Endometrial microvascular endothelial cells (primary cell): Measurements from ENCODE around the gene OSMR. TPM values are rescaled to one million over a fixed set of nuclear protein-coding genes. Genes with fewer than 3 reads are reported as not detected.

Source experiments
- in situ Hi-C: cut with HindIII; loops from 2 replicates; pipeline ENCODE4 v1.10.0; 2017; ENCODE audit warnings: low sequenced_read_pairs, low pct_unique_long_range_greater_than_20kb; ENCODE audit errors: inconsistent ontology term
- total RNA-seq: library from RNA; depleted of rRNA; stranded (reverse); fragments of >200 nt; gene quantifications from one replicate; pipeline ENCODE4 v1.2.3, GENCODE V29; 2015; ENCODE audit errors: inconsistent ontology term

The OSMR gene
- total RNA-seq: 12.1 TPM

DNA sequence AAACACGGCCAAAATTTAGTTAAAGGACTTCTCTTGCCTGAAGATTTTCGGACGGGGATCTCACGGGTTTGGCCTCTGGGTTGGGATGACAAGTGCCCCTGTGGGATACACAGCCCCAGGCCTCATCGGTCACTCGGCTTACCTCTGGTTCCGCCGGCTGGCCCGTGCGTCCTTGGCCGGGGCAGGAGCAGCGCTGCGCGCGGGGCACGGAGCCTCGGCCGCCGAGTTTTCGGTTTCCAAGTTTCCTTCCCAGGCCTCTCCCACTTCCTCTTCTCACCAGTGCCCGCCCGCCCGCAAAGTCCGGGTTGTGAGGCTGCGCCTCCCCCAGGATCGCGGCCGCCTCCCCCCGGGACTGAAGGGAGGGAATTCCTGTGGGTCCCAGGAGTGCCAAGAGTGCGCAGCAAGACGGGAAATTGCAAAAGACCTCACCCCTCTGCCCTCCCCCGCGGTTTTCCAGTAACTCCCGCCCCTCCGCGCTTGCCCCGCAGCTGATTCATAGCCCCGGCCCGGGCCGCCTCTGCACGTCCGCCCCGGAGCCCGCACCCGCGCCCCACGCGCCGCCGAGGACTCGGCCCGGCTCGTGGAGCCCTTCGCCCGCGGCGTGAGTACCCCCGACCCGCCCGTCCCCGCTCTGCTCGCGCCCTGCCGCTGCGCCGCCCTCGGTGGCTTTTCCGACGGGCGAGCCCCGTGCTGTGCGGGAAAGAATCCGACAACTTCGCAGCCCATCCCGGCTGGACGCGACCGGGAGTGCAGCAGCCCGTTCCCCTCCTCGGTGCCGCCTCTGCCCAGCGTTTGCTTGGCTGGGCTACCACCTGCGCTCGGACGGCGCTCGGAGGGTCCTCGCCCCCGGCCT, at the start of gene OSMR:
TSS of gene OSMR (plus strand) at position 487 of the 853 bp plus-strand sequence. CDS start 23,033 bp downstream, outside the sequence.
- in situ Hi-C loops: no loop called here

DNA sequence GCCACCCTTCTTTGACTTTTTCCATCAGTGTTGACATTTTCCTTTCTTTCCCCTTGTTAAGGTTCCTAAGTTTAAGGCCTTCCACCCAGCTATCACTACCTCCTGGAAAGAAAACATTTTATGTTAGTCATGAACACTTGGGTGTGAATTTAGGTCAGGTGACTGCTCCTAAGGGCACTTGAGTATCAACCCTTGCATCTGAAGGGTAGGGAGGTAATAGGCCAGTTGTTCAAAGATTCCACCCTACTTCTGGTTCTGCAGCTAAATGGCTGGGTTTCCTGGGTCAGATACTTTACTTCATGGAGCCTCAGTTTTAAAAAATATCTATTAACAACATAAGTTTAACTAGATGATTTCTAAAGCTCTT, 49.1 kb upstream of the OSMR start:
- in situ Hi-C loops: no loop called here

DNA sequence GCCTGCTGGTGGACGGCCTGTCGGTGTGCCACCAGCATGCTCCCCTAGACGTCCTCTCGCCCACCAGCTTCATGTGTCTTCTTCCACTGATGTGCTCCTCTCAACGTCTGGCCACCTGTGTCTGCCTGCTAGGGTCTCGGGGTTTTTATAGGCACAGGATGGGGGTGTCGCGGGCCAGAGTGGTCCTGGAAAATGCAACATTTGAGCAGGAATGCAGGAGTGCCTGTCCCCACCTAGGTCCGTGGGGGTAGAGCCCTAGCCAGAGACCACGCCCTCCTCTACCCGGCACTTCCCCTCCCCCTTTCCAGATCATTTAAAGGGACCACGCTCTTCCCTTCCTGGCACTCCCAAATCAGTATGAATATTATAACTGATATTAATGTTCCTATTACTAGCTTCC, 48.0 kb upstream of the OSMR start:
- in situ Hi-C loops: no loop called here

DNA sequence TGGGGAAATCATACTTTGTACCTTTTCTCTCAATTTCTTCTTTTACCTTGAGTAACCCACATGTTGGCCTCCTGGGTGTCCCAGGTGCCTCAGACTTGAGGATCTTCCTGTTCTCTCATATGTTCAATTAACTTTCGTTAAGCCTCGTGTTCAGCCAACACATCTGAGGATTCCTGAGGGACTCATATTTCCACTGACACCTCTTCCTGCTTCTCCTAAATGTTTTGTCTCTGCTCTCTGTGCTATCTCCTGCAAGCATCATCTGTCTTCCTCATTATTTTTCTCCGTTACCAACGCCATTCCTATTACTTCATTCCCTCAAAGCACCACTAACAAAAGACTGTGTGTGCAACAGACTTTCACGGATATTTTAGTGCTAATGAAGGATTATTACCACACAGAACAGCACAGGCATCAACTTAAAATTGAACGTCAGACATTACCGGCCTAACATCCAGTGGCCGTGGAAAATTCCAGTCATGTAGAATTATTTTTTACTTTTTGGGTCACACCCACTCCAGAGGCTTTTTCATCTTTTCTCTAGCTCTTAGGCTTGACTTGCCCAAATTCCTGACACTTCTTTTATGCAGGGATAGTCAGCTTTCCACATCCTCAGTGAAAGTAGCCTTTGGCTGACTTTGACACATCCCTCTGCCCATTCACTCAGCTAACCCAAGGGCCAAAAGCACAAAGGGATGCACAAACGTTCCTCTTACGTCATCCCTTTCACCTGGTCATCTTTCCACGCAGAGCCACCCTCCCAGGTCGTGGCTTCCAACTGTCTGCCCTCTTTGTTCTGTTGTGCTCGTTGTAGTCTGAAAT, 46.0 kb upstream of the OSMR start:
- in situ Hi-C loops: loop anchor here (10.0 kb wide), 1 partner anchor 365 kb away; no protein-coding TSS in a partner anchor

DNA sequence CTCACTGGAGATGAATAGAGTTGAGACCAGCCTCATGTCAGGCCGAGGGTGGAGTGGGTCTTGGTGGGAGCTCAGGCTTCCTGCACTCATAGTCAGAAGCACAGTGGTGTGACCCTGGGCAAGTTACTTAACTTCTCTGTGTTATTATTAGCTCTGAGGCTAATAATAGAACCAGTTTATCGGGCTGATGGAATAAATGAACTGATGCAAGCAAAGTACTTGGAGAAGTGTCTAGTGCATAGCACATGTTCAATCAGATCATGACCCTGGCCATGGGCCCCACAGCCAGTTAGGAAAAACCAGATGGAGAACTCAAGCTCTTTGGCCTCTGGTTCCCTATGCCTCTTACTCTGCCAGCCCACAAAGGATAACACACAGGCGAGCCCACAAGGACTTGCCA, 45.3 kb upstream of the OSMR start:
- in situ Hi-C loops: loop anchor here (10.0 kb wide), 1 partner anchor 366 kb away; no protein-coding TSS in a partner anchor

DNA sequence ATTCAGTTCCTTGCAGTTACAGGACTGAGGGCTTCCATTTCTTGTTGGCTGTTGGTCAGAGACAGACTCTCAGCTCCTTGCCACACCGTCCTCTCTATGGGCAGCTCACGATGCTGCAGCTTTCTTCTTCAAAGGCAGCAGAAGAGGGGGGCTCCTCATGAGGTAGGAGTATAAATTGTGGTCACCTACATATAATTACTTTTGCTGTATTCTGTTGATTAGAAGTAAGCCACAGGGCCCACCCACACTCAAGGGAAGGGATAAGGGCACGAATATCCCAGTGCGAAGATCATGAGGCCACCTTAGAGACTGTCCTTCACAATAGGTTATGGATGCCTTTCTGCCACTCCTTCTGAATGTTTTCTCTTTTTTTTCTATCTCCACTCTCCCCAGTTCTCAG, 43.7 kb upstream of the OSMR start:
- in situ Hi-C loops: loop anchor here (10.0 kb wide), 1 partner anchor 367 kb away; no protein-coding TSS in a partner anchor

DNA sequence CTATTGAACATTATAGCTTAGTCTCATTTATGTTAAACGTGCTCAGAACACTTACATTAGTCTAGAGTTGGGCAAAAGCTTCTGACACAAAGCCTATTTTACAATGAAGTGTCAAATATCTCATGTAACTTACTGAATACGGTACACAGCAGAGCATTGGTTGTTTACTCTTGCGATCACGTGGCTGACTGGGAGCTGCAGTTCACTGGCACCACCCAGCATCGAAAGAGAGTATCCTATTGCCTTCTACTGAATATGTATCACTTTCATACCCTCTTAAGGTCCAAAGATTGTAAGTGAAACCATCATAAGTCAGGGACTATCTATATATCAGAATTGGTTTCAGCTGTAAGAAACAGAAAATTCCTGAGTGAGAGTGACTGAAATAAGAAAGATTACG, 42.6 kb upstream of the OSMR start:
- in situ Hi-C loops: loop anchor here (10.0 kb wide), 1 partner anchor 368 kb away; no protein-coding TSS in a partner anchor

DNA sequence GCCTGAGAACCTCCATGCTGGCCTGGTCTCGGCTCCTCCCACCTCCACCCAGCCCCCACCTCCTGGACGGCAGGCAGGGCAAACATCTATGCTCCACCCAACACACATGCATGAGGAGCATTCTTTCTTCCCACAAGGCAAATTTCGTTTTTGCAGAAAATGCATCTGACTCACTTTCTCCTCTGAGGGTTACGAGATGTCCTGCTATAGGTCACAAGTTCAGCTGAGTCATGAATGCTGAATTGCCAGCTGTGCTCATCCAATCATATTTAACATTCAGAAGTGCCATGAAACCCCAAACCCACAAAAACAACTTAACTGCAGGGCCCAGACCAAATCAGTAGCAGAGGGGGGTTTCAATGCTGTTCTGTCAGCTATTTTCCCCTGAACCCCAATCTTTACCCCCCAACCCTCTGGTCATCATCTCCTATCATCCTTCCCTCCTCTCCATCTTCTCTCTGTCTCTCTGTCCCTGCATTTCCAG, 39.0 kb upstream of the OSMR start:
- in situ Hi-C loops: loop anchor here (10.0 kb wide), 1 partner anchor 372 kb away; no protein-coding TSS in a partner anchor

DNA sequence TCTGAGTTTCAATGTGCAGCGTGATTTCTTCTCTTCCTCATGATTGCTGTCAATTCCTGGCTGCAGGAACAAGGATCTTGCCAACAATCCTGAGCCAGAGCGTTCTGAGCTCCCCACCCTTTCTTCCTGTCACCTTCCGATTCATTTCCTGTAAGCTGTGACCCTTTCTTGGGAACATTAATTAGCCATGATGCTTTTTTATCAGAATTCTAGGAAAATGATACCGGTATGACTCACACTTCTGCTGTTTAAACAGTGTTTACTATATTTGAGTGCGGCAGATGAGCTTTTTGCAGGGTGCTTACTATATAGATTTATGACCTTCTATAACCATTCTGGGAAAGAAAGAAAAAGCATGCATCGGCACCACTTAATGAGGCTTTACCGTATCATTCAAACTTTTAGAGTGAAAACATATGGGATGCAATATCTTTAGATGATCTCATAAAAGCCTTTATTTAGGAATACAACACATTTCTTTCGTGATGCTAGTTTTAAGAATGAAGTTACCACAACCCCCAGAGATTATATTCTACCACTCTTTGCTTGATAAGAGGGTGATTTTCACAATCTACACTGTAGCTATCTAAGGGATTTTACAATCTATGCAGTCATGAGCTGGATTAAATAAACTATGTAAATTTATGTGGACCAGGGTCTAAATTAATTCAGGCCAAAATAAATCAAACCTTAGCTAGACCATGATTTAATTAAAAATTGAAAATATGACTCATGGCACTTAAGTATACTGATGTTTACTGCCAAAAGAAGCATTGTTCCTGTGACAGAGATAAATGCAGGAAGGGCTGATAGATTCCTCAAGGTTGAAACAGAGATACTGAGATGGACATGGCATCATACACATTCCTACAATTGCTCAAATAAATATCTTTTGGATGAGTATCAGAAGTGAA, 38.0 kb upstream of the OSMR start:
- in situ Hi-C loops: loop anchor here (10.0 kb wide), 1 partner anchor 373 kb away; no protein-coding TSS in a partner anchor

DNA sequence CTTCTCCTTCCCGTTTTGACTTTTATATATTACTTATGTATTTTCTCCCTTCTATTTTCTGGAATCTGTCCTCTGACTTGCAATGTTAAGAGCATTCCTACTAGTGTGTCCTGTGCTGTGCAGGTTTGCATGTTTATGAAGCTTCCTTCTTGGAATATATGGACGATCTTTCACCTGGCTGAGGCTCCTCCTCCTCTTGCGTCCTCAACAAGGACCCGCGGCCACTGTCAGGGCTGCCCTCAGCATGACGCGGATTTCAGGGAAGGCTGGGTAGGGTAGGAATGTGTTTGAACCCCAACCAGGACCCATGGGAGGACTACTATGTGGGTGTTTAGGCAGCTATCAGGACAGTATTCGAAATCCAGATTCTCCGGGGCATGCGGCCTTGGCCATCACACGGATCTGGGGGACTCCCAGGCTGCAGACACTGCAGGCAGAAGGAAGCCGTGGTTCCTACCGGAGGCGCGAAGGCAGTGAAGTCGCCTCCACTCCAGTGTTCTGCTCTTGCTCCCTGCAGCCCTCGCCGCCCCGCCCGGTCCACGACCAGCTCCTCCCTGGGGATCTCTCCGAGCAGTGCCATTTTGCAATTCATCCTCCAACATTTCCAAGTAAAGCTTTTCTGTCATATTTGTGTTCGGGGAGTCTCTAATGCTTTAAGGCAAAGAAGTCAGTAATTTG, 37.0 kb upstream of the OSMR start:
- in situ Hi-C loops: loop anchor here (10.0 kb wide), 1 partner anchor 374 kb away; no protein-coding TSS in a partner anchor

DNA sequence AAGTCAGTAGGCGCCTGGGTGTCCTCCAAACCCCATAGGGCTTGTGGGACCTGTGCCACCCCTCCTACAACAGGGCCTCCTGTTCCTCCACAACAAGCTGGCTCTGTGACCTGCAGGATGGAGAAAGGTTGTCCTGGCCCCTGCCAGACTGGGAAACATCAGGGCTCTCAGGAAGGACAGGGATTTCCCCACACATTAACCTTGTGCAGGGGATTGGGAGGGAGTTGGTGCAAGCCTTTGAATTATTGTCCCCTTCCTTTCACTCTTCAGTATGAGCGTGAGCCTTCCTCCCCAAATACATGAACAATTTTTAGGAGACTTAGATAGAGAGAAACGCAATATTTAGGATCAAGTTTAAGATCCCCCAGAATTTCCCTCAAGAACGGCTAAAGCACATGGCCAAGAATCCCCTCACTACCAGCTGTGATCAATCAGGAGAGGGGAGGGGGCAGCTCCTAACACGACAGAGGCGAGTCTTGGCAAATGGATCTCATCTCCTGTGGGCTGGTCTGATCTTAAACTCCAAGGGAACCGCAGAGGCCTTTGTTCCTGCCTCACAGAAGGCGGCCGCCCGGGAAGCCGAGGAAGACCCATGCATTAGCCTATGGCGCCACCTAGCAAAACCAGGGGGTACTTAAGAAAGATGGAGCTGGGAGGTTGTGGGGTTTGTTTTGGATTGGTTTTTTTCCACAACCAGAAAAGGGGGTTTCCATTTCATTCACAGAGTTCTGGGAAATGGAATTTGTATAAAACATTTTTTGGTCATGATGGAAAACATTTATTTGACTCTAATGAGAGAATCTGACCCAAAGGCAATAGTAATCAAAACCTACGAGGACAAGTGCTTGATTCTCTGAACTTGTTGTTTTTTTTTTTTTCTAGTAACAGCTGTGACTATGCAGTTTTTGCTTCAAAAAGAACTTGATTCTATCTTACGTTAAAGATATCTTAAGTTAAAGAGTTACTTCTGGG, 36.1 kb upstream of the OSMR start:
- in situ Hi-C loops: loop anchor here (10.0 kb wide), 1 partner anchor 375 kb away; no protein-coding TSS in a partner anchor

DNA sequence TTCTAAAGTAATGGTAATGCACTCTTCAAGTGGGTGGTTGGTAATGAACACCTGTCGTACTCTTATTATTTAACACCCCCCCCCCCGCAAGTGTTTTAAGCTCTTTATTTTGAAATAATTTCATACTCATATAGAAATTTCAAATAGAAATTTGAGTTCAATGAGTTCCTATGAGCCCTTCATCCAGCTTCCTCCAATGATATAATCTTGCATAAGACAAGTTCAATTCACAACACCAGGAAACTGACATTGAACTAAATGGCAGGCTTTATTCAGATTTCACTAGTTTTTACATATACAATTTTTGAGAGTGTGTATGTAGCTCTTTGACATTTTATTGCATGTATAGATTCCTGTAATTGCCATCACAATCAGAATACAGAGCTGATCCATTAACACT, 30.9 kb upstream of the OSMR start:
- in situ Hi-C loops: no loop called here

DNA sequence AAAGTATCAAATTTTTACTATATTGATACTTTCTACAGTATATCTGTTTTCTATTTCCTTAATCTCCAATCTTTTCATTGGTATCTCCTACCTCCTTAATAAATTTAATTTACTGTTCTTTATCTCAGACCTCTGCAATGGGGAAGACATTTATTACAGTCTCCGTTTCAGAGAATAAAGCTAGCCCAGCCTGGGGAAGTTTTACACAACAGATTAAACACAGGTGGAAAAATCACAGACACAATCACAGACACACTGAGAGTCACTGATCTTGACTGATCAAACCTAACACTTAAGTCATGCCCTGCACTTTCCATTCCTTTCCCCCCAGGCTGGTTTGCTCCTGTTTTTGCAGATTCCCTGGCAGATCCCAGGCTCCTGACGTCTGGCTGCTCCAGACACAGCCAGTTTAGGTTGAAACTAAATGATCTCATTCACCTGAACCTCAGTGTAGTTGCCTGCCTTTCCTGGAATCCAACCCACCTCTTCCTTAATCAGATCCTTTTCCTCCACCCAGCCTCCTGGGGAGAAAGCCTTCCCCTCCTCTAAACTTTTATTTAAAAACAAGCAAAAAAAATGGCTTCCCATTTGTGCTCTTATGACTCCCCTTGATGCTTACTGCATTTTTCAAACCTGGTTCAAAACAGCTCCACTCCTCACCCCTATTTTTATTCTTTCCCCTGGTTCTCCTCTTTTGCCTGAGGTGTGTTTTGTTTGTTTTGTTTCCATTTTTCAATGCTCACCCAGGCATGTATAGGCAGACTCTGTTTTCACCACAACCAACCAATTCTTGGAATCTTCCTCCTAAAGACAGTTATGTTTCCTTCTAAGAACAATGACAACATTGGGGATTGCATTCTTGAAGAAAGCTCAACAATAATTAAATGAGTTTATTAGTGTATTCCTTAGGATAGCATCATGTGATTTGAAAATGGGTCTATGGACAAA, 29.5 kb upstream of the OSMR start:
- in situ Hi-C loops: no loop called here

DNA sequence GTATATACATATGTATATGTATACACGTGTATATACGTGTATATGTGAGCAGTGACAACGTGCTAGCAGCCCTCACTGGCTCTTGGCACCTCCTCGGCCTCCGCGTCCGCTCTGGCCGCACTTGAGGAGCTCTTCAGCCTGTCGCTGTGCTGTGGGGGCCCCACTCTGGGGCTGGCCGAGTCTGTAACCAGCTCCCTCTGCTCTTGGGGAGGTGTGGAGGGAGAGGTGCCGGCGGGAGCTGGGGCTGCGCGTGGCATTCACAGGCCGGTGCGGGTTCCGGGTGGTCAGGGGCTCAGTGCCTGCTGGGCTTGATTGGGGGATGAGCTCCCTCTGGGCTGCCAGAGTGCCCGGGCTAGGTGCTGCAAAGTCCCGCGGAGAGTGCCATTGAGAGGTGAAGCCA, 24.1 kb upstream of the OSMR start:
- in situ Hi-C loops: no loop called here

DNA sequence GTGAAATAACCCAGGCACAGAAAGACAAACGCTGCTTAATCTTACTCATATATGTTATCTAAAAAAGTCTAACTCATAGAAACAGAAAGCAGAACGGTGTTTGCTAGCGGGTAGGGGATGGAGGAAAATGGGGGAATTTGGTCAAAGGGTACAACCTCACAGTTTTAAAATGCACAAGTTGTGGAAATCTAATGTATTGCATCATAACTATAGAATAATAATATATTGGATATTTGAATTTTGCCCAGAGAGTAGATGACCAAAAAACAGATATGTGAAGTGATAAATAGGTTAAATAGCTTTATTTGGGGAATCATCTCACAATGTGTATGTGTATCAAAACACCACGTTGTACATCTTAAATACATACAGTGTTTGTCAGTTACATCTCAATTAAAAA, 22.3 kb upstream of the OSMR start:
- in situ Hi-C loops: no loop called here

DNA sequence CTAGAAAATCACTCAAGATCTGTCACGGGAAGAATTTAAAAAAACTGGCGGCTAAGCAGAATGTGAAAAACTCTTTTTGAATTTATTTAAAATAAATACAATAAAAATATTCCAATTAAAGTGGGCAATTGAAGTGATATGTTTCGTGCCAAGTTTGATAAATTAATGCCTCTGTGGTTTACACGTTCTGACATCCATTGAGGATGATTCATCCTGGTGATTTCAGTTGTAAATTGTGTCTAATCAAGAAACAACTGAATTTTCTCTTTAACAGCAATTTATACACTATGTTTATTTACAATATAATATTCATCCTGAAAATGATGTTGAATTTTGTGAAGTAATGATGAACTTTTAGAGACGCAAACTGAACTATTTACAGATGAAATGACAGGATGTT, 21.0 kb upstream of the OSMR start:
- in situ Hi-C loops: no loop called here
